Ishikawa (cell line): Measurements from ENCODE around the gene BCL2L13.

Source experiments
- NFIC ChIP-seq: IDR thresholded peaks from 2 replicates; pipeline ENCODE4 v1.6.1; 2012
- RAD21 ChIP-seq: IDR thresholded peaks from 2 replicates; pipeline ENCODE4 v1.6.1; 2012; ENCODE audit warnings: low read depth
- TEAD4 ChIP-seq: IDR thresholded peaks from 2 replicates; pipeline ENCODE4 v1.6.1; 2012
- YY1 ChIP-seq: IDR thresholded peaks from 2 replicates; pipeline ENCODE4 v1.6.1; 2012; ENCODE audit warnings: low read depth
- TF ChIP-seq, protein P1 (sequence below): IDR thresholded peaks from 2 replicates; pipeline ENCODE4 v1.6.1; 2012; ENCODE audit warnings: low read depth, mild to moderate bottlenecking
- TF ChIP-seq, protein P2 (sequence below): IDR thresholded peaks from 2 replicates; pipeline ENCODE4 v1.6.1; 2012

DNA sequence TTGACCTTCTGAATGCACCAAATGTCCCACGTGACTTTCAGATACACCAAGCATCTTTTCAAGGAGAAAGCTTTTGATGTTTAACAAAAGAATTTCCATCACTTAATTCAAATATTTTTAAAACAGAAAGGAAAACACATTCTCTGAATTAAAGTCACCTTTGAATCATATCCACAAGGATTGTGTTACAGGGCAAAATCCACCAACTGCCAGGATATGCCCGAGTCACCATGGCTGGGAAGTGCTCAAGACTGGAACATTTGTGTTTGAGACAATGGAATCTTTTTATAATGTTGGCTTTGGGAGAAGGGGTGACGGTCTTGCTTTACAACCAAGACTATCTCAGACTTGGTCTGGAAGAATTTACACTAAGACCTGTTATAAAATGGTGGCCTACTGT lies 94.9 kb downstream of the BCL2L13 start:
- TF ChIP-seq, protein P1, sequence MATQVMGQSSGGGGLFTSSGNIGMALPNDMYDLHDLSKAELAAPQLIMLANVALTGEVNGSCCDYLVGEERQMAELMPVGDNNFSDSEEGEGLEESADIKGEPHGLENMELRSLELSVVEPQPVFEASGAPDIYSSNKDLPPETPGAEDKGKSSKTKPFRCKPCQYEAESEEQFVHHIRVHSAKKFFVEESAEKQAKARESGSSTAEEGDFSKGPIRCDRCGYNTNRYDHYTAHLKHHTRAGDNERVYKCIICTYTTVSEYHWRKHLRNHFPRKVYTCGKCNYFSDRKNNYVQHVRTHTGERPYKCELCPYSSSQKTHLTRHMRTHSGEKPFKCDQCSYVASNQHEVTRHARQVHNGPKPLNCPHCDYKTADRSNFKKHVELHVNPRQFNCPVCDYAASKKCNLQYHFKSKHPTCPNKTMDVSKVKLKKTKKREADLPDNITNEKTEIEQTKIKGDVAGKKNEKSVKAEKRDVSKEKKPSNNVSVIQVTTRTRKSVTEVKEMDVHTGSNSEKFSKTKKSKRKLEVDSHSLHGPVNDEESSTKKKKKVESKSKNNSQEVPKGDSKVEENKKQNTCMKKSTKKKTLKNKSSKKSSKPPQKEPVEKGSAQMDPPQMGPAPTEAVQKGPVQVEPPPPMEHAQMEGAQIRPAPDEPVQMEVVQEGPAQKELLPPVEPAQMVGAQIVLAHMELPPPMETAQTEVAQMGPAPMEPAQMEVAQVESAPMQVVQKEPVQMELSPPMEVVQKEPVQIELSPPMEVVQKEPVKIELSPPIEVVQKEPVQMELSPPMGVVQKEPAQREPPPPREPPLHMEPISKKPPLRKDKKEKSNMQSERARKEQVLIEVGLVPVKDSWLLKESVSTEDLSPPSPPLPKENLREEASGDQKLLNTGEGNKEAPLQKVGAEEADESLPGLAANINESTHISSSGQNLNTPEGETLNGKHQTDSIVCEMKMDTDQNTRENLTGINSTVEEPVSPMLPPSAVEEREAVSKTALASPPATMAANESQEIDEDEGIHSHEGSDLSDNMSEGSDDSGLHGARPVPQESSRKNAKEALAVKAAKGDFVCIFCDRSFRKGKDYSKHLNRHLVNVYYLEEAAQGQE = no peak
- no peak for TF ChIP-seq YY1
- TF ChIP-seq TEAD4 = no peak
- TF ChIP-seq NFIC = no peak
- TF ChIP-seq, protein P2, sequence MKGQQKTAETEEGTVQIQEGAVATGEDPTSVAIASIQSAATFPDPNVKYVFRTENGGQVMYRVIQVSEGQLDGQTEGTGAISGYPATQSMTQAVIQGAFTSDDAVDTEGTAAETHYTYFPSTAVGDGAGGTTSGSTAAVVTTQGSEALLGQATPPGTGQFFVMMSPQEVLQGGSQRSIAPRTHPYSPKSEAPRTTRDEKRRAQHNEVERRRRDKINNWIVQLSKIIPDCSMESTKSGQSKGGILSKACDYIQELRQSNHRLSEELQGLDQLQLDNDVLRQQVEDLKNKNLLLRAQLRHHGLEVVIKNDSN = no peak
- TF ChIP-seq RAD21 = no peak
